Measurements from ENCODE around the gene LRMDA.

DNA sequence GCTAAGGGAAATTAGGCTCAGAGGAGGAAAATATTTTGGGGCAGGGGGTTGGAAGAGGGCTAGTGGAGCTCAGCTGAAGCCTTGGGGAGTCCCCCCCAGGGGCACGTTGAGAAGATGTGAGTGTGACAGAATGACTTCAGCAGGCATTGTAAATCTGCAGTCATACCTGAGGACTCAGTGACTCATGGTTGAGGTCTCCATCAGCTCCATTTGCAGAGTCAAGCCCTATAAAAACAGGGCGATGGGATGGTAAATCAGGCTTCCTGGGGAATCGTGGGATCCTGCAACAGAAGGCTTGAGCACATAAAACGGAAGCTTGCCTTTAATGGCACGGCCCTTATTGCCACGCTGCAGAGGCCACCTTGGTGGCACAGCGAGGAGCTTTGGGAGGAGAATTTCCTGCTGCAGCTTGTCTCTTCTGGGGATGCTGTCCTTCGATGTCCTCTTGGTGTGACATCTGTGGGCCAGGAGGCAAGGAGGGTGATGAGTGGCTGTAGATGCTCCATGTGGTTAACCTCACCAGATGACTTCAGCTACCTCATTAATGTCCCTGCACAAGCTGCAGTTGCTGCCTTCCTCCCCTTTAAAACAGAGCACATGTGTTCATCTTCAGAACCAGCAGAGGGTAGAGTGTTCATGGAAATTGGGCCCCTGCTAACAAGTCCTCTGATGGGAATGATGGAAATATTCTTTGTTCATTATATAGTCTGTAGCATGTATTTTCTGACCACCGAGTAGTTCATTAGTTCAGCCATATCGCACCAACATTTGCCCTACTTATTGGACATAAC is 285.9 kb downstream of the LRMDA start:
- no peak for TF ChIP-seq FOSL1 (IDR thresholded peaks at IDR 0.05; ENCODE audit: low read depth)
- TF ChIP-seq, protein P1, sequence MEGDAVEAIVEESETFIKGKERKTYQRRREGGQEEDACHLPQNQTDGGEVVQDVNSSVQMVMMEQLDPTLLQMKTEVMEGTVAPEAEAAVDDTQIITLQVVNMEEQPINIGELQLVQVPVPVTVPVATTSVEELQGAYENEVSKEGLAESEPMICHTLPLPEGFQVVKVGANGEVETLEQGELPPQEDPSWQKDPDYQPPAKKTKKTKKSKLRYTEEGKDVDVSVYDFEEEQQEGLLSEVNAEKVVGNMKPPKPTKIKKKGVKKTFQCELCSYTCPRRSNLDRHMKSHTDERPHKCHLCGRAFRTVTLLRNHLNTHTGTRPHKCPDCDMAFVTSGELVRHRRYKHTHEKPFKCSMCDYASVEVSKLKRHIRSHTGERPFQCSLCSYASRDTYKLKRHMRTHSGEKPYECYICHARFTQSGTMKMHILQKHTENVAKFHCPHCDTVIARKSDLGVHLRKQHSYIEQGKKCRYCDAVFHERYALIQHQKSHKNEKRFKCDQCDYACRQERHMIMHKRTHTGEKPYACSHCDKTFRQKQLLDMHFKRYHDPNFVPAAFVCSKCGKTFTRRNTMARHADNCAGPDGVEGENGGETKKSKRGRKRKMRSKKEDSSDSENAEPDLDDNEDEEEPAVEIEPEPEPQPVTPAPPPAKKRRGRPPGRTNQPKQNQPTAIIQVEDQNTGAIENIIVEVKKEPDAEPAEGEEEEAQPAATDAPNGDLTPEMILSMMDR (IDR thresholded peaks at IDR 0.05 in 2 of 3, conservative IDR thresholded peaks at IDR 0.05 in 1 of 3; ENCODE audit: borderline replicate concordance in 1 of 3, insufficient read depth in 1 of 3, low read depth in 2 of 3, low read length in 2 of 3), result no peak
- no peak for TF ChIP-seq POLR2A (IDR thresholded peaks at IDR 0.05; ENCODE audit: borderline replicate concordance, extremely low read depth, insufficient read depth, insufficient read length)
- TF ChIP-seq POLR2AphosphoS5 (IDR thresholded peaks at IDR 0.05; ENCODE audit: low read depth, low read length), result no peak
- no peak for TF ChIP-seq RAD21 (IDR thresholded peaks at IDR 0.05; ENCODE audit: low read depth)
- no peak for TF ChIP-seq ZNF274 (IDR thresholded peaks at IDR 0.05; ENCODE audit: low read depth, low read length)
- TF ChIP-seq EZH2 (IDR thresholded peaks at IDR 0.05), result no peak

All from HCT116 (cell line).